ENCODE measurements around the gene BACE2.
A peak's percentile ranks its signal among the peaks of the same experiment; 100 is the strongest.

BACE2 gene

DNA sequence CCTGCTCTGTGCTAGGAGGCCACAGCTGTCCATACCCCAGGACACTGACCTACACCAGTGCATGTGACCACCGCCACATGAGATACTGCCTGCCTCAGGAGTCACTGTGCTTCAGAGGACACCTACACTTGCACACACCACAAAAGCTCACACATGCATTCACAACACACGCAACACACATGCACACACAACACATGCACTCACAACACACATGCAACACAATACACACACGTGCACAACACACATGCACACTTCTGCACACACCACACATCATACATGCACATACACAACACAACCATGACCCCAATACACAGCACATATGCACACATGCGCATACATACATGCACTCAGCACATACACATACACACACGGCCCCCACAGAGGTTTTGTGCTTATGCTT is 28.7 kb upstream of the BACE2 start:
- no peak for DNase-seq (ENCODE audit: low read depth)
- H3K4me3 ChIP-seq (ENCODE audit: low read length) = no peak overlapping the region
- TF ChIP-seq, protein P1, sequence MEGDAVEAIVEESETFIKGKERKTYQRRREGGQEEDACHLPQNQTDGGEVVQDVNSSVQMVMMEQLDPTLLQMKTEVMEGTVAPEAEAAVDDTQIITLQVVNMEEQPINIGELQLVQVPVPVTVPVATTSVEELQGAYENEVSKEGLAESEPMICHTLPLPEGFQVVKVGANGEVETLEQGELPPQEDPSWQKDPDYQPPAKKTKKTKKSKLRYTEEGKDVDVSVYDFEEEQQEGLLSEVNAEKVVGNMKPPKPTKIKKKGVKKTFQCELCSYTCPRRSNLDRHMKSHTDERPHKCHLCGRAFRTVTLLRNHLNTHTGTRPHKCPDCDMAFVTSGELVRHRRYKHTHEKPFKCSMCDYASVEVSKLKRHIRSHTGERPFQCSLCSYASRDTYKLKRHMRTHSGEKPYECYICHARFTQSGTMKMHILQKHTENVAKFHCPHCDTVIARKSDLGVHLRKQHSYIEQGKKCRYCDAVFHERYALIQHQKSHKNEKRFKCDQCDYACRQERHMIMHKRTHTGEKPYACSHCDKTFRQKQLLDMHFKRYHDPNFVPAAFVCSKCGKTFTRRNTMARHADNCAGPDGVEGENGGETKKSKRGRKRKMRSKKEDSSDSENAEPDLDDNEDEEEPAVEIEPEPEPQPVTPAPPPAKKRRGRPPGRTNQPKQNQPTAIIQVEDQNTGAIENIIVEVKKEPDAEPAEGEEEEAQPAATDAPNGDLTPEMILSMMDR (IDR thresholded peaks at IDR 0.05; ENCODE audit: insufficient read depth, low read depth, low read length, missing control alignments) = no peak

- no peak overlapping the region for H3K4me3 ChIP-seq (ENCODE audit: low read length)
- no peak for DNase-seq (ENCODE audit: low read depth)
- TF ChIP-seq, protein P1 (IDR thresholded peaks at IDR 0.05; ENCODE audit: insufficient read depth, low read depth, low read length, missing control alignments) = no peak
These were observed 28.0 kb upstream of the BACE2 start for GRCh38 chr21:41139951-41140350.

- no peak overlapping the region for H3K4me3 ChIP-seq (ENCODE audit: low read length)
- TF ChIP-seq, protein P1 (IDR thresholded peaks at IDR 0.05; ENCODE audit: insufficient read depth, low read depth, low read length, missing control alignments) = no peak
- peak; percentile 39 for DNase-seq (ENCODE audit: low read depth)
These were observed 26.9 kb upstream of the BACE2 start for GRCh38 chr21:41141031-41141457.

GRCh38 chr21:41142051-41142795 is 25.7 kb upstream of the BACE2 start:
- peak; percentile 86 for DNase-seq (ENCODE audit: low read depth)
- TF ChIP-seq, protein P1 (IDR thresholded peaks at IDR 0.05; ENCODE audit: insufficient read depth, low read depth, low read length, missing control alignments) = peak; percentile 28
- H3K4me3 ChIP-seq (ENCODE audit: low read length) = no peak overlapping the region

GRCh38 chr21:41143596-41144325 is 24.2 kb upstream of the BACE2 start:
- no peak for DNase-seq (ENCODE audit: low read depth)
- H3K4me3 ChIP-seq (ENCODE audit: low read length) = no peak overlapping the region
- TF ChIP-seq, protein P1 (IDR thresholded peaks at IDR 0.05; ENCODE audit: insufficient read depth, low read depth, low read length, missing control alignments) = no peak

DNA sequence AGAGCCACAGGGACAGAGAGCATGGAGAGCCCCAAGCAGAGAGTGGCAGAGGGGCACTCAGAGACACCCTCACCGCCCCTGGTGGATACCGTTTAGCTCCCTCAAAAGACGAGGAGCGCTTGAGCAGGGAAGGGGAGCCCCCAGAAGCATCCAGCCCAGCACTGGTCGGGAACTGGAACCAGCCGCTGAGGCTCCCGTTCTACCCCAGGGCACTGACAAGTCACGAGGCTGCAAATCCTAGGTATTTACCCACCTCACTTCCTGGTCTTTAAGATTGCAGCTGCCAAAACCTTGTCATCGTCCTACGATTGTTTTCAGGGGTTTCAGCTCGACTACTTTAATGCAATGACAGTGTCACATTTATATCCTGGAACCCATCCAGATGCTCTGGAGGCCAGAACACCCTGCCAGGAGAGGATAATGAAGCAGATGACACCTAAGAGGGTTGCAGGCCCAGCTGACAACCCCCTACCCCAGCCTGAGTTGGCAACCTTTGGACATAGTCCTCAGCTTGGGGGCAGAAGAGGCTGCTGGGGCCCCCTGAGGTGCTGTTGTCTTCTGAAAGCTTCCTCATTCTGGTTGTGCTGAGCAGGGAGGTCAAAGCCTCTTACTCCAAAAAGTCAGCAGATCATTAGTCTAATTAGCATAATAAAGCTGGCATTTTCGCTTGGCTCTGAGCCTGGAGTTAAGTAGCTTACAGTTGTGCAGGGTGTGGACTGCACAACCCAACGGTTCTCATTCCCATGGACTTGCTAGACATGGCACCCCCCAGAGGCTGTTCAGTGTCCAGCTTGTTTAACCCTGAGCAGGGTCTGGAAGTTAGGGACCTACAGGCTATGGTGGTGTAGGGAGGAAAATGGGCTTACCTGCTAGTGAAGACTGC is 20.6 kb upstream of the BACE2 start:
- TF ChIP-seq, protein P1 (IDR thresholded peaks at IDR 0.05; ENCODE audit: insufficient read depth, low read depth, low read length, missing control alignments) = no peak
- no peak for DNase-seq (ENCODE audit: low read depth)
- H3K4me3 ChIP-seq (ENCODE audit: low read length) = no peak overlapping the region
